Right cardiac atrium (tissue), 5 donors: ENCODE results near the gene JARID2. TPM values are rescaled to one million over a fixed set of nuclear protein-coding genes. Genes with fewer than 3 reads are reported as not detected.
"Not testable (repeated sequence)": the region's sequence is repeated elsewhere in the genome, so short reads cannot be mapped to it uniquely, and the experiment has no call there.

Source experiments
- ATAC-seq, 2 donors: fragments of 200-7000 bp; cut with Tn5 transposase; one replicate each; pipeline versions ENCODE4 v1.8.0 to v1.9.1; 2020; ENCODE audit warnings: moderate library complexity in 2 of 2, mild to moderate bottlenecking in 1 of 2
- DNase-seq, 3 donors: peaks; one replicate each; pipeline ENCODE4 v3.0.0-alpha.2; 2020
- H3K27ac ChIP-seq: one replicate; pipeline ENCODE4 v1.5.1; 2013; ENCODE audit warnings: mild to moderate bottlenecking, low read length, control low read depth, moderate library complexity
- H3K27me3 ChIP-seq: one replicate; pipeline ENCODE4 v1.6.1; 2013; ENCODE audit not compliant: control insufficient read depth, insufficient read depth
- H3K4me1 ChIP-seq: one replicate; pipeline ENCODE4 v1.6.1; 2013; ENCODE audit warnings: low read length; ENCODE audit not compliant: control insufficient read depth, insufficient read depth
- H3K4me3 ChIP-seq: one replicate; pipeline ENCODE4 v1.5.1; 2013; ENCODE audit warnings: low read length, control low read depth
- H3K9me3 ChIP-seq: one replicate; pipeline ENCODE4 v1.6.1; 2013; ENCODE audit warnings: low read length; ENCODE audit not compliant: control insufficient read depth
- WGBS: extraction: QIAGEN DNeasy Blood & Tissue Kit; methylation state at CpG from one replicate; pipeline ENCODE4 v1.1.7; 2013; 5-methylcytosine and 5-hydroxymethylcytosine counted together
- intact Hi-C, 4 donors: fragments of 100-400 bp; cut with DNase I; formaldehyde crosslinking; loops; one replicate each; pipeline versions ENCODE4 v1.11.0 to v1.14.0; 2022 to 2023
- polyA plus RNA-seq: library from polyadenylated mRNA; stranded (reverse); fragments of 200-250 nt; gene quantifications from one replicate; pipeline ENCODE4 v1.2.3, GENCODE V29; 2013
- total RNA-seq, 4 donors: library from RNA; stranded (reverse); fragmentation: NEBNext Ultra II Directional; extraction: Animal tissue kit (Norgen Biotek cat#: 25700); gene quantifications; one replicate each; pipeline ENCODE4 v1.2.1, GENCODE V29; 2021
- donor health status: healthy with polysubstance abuse.
- donor health status: DM: no; HTN: yes; CAD: no.
- donor health status: DM: no; HTN: no; CAD: no.
- donor health status: DM: no; HTN: yes; CAD: no; lungs with severe emphysema.
- donor health status: DM: yes; HTN: yes; CAD: no.

Gene JARID2
- total and polyA plus RNA-seq, 5 donors: 4.1 to 10.1 (median 9.1) TPM

DNA sequence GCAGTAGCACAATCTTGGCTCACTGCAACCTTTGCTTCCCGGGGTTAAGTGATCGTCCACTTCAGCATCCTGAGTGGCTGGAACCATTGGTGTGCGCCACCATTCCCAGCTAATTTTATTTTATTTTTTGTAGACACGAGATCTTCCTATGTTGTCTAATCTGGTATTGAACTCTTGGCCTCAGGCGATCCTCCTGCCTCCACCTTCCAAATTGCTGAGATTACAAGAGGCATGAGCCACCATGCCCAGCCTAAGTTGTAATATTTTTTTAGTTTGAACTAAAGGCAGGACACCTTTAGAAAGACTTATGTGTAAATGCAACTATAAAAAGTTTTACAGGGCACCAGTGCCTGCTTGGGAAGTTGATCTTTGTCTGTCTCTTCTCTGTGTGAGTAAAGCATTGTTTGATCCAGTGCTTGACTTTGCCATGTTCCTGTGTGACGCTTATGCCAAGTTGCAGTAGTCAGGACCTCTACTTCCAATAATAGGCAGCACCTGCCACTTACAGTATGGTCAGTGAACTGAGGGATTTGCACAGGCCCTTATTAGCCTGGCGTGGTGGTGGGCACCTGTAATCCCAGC, 46.9 kb downstream of the JARID2 start:
- intact Hi-C loops: no loop called here
- ATAC-seq (no peak), DNase-seq (no peak)
- Histone ChIP-seq H3K27me3 (no peaks in the 10 kb centered on the region), H3K4me3 (no peak overlapping the region), H3K4me1 (peaks cover 12% of the 10 kb centered on the region), H3K9me3 (no peaks in the 10 kb centered on the region), H3K27ac (peak overlapping the region; percentile 54)
- 83% methylated on average over 7 of the region's 7 CpGs for WGBS

DNA sequence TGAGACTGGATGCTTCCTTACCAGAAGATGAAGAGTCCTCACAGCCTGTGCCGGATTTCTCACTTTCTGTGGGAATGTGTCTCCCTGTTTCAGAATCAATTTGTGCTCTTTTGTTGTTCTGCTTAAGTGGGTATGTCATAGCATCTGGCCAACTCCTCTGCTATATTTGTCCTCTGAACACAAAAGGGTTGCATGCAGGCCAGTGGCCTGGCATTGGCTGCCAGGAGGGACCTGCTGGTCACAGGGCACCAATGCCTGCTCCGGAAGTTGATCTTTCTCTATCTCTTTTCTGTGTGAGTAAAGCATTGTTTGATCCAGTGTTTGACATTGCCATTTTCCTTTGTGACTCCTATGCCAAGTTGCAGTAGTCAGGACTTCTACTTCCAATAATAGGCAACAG, 47.8 kb downstream of the JARID2 start:
- no peaks in the 10 kb centered on the region for H3K9me3 ChIP-seq
- ATAC-seq: peak; percentile 48 to 73
- intact Hi-C loops: no loop called here
- peak overlapping the region; percentile 77 for H3K27ac ChIP-seq
- H3K4me3 ChIP-seq: no peak overlapping the region
- H3K27me3 ChIP-seq: no peaks in the 10 kb centered on the region
- WGBS: 61% methylated on average over 2 of the region's 2 CpGs
- peaks cover 14% of the 10 kb centered on the region for H3K4me1 ChIP-seq
- DNase-seq: peak in 1 of 3 donors; percentile 61

DNA sequence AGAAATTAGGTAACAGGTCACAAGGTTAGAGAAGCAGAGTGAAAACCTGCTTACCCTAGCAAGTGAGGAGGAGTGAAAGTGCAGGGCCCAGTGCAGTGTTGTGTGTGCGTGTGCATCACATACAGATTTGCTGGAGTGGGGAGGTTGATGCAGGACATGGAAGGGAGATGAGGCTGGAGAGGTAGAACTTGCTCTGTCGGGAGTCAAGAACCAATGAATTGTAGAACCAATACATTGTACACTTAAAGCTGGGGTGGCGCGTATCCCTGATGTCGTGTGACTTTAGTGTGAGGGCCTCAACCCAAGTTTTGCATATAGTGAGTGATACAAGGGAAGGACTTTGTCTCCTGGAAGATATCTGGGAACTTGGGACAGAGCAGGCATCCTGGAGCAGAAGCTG, 48.6 kb downstream of the JARID2 start:
- Histone ChIP-seq H3K27me3 (no peaks in the 10 kb centered on the region), H3K27ac (no peak overlapping the region), H3K4me3 (no peak overlapping the region), H3K4me1 (peaks cover 19% of the 10 kb centered on the region), H3K9me3 (no peaks in the 10 kb centered on the region)
- intact Hi-C loops: no loop called here
- ATAC-seq (no peak), DNase-seq (no peak)
- WGBS: 97% methylated on average over 5 of the region's 5 CpGs

GRCh38 chr6:15296249-15296648, 50.4 kb downstream of the JARID2 start:
- intact Hi-C loops: no loop called here
- H3K4me3 ChIP-seq: no peak overlapping the region
- H3K27me3 ChIP-seq: no peaks in the 10 kb centered on the region
- no peak for DNase-seq
- H3K27ac ChIP-seq: no peak overlapping the region
- H3K4me1 ChIP-seq: peaks cover 21% of the 10 kb centered on the region
- WGBS: 73% methylated on average over 5 of the region's 5 CpGs
- no peaks in the 10 kb centered on the region for H3K9me3 ChIP-seq
- no peak for ATAC-seq

DNA sequence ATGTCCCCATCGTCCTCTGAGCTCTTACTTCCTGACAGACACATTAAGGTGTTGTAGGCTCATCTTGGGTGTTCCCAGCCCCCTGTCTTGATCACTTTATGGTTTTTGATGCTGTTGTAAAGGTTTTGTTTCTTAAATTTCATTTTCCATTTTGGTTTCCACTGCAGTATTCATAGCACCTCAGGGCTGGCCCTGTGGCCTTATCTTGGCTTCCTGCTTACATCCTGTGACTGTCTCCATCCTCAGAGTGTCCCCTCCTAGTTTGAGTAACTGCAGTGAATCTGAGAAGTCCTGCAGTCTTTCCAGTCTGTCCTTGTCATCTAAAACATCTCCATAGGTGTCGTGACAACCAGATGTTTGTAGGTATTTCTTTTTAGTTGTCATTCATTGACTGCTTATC, 50.9 kb downstream of the JARID2 start:
- peaks cover 21% of the 10 kb centered on the region for H3K4me1 ChIP-seq
- no peak overlapping the region for H3K27ac ChIP-seq
- H3K4me3 ChIP-seq: no peak overlapping the region
- intact Hi-C loops: no loop called here
- DNase-seq (no peak), ATAC-seq (peak; percentile 42 to 68)
- WGBS: 57% methylated on average over 2 of the region's 2 CpGs
- no peaks in the 10 kb centered on the region for H3K9me3 ChIP-seq
- no peaks in the 10 kb centered on the region for H3K27me3 ChIP-seq

DNA sequence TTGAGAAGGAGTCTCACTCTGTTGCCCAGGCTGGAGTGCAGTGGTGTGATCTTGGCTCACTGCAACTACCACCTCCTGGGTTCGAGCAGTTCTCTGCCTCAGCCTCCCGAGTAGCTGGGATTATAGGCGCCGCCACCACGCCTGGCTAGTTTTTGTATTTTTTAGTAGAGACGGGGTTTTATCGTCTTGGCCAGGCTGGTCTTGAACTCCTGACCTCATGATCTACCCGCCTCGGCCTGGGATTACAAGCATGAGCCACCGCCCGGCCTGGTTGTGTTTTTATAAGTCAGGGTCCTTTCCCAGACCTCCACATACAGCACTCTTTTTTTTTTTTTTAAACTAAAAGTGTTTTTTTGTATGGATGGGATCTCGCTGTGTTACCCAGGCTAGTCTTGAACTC, 51.3 kb downstream of the JARID2 start:
- intact Hi-C loops, H3K27ac ChIP-seq, H3K9me3 ChIP-seq, ATAC-seq, H3K27me3 ChIP-seq, DNase-seq, H3K4me3 ChIP-seq: not testable (repeated sequence)
- peaks cover 21% of the 10 kb centered on the region for H3K4me1 ChIP-seq
- 90% methylated on average over 12 of the region's 12 CpGs for WGBS

DNA sequence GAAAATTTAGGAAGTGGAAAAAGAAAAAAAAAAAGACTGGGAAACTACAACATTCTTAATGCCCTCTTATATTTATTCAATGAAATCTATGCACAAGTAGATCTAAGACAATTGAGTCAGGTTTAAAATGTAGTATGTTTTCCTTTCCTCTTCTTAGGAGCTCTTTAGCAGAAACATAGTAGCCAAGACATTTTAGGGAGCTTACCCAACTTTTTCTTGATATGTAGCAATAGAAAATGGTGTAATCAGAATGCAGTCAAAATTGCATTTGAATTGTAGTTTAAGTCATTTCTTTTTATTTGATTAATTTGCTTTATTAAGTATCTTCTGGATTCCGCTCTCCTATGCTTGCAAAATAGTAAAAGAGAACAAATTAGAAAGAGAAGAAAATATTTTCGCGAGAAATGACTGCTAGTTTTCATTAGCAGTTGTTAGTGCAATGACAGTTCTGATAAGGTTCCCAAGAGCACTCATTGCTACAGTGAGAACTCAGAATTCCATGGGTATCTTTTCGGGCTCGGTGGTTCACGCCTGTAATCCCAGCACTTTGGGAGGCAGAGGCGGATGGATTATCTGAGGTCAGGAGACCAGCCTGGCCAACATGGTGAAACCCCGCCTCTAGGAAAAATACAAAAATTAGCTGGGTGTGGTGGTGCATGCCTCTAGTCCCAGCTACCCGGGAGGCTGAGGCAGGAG, 52.2 kb downstream of the JARID2 start:
- Histone ChIP-seq H3K9me3 (no peaks in the 10 kb centered on the region), H3K4me3 (no peak overlapping the region), H3K27ac (no peak overlapping the region), H3K27me3 (no peaks in the 10 kb centered on the region), H3K4me1 (peaks cover 21% of the 10 kb centered on the region)
- intact Hi-C loops: no loop called here
- ATAC-seq (peak; percentile 25 to 45), DNase-seq (no peak)
- 51% methylated on average over 9 of the region's 9 CpGs for WGBS

DNA sequence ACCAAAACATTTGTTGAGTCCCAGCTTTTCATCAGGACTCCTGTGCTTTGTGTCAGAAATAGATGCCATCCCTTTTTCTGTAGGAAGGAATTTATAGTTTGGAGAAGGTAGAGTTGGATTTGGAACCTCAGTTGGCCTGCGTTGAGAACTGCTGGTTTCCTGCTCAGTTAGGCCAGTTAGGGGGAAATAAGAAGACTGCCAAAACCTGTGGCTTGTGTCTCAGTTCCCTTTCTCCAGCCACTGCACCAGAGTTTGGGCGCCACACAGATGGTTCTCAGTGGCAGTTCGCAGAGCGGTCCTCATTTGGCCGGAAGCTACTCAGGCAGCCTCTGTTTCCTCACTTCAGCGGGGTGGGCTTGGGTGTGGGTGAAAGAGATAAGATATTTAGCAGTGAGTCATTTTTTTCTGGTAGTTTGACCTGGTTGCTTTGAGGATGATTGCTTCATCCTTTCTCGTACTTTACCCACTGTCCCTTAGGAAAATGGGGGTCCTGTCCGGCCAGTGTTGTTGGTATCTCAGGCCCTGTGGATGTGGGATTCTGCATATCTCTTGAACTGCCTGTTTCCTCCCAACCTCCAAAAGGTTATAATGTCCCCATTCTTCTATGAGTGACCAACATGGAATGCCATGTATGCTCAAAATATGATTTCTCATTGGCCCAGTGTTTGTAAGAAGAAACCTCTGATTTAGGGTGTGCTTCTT, 53.7 kb downstream of the JARID2 start:
- Histone ChIP-seq H3K9me3 (no peaks in the 10 kb centered on the region), H3K27me3 (no peaks in the 10 kb centered on the region), H3K4me1 (peaks cover 20% of the 10 kb centered on the region), H3K27ac (no peak overlapping the region), H3K4me3 (no peak overlapping the region)
- ATAC-seq (peak; percentile 77 to 86), DNase-seq (peak; percentile 69 to 83 (median 75))
- WGBS: 47% methylated on average over 8 of the region's 8 CpGs
- intact Hi-C loops: loop anchor here in 1 of 4 donors (5.0 kb wide), 1 partner anchor 32 kb away; no protein-coding TSS in a partner anchor

- WGBS: 85% methylated on average over 6 of the region's 6 CpGs
- intact Hi-C loops: loop anchor here in 1 of 4 donors (5.0 kb wide), 1 partner anchor 34 kb away; no protein-coding TSS in a partner anchor
- no peak for ATAC-seq
These were observed 55.5 kb downstream of the JARID2 start for GRCh38 chr6:15301179-15302006.

DNA sequence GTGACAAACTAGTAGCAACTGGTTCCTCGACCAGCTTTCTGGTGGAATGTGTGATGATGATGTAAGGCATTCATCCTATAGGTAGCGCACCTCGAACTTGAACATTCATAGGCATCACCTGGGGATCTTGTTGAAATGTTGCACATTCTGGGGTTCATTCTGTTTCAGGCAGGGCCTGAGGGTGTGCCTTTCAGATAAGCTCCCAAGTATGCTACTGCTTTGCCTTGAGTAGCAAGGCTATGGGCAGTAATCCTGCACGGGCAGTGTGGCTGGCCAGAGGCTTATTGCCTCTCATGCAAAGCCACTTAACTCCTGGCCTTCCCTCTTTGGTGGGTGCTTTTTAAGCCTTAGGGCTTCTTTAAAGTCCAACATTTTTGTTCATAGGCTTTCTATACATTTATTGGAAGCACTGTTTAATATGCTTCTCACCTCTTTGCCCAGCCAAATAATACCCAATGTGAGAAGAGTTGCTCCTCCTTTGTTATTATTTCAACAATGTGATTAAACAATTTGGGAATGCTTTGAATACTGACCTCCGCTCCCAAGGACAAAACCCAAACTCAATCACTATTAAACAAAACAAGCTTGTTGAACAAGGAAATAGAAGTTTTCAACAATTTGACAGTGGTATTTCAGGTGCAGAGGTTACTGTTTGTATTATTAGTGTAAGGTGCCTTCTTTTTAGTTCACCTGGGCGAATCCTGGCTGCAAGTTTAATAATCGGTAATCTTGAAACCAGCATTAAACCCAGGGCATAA, 57.5 kb downstream of the JARID2 start:
- intact Hi-C loops: loop anchor here in 1 of 4 donors (5.0 kb wide), 1 partner anchor 36 kb away; no protein-coding TSS in a partner anchor
- DNase-seq (no peak), ATAC-seq (no peak)
- WGBS: 92% methylated on average over 7 of the region's 7 CpGs
- no peak overlapping the region for H3K4me3 ChIP-seq
- H3K27ac ChIP-seq: no peak overlapping the region
- H3K9me3 ChIP-seq: no peaks in the 10 kb centered on the region
- no peaks in the 10 kb centered on the region for H3K27me3 ChIP-seq
- H3K4me1 ChIP-seq: peaks cover 19% of the 10 kb centered on the region

More at GRCh38 chr6:15301179-15302006, 55.5 kb downstream of the JARID2 start:
- DNase-seq: no peak
- Histone ChIP-seq H3K9me3 (no peaks in the 10 kb centered on the region), H3K27ac (no peak overlapping the region), H3K27me3 (no peaks in the 10 kb centered on the region), H3K4me1 (peaks cover 23% of the 10 kb centered on the region), H3K4me3 (no peak overlapping the region)
